ENCODE measurements around the gene PRR18.

Gene PRR18

GRCh38 chr6:166333172-166333995, 25.2 kb upstream of the PRR18 start:
- no peak for DNase-seq (ENCODE audit: low read depth)

GRCh38 chr6:166331503-166332415, 23.6 kb upstream of the PRR18 start:
- DNase-seq (ENCODE audit: low read depth), result no peak

- DNase-seq (ENCODE audit: low read depth), result no peak
Measured at GRCh38 chr6:166330612-166331011, 22.4 kb upstream of the PRR18 start.

- no peak for DNase-seq (ENCODE audit: low read depth)
Measured at GRCh38 chr6:166325383-166326042, 17.3 kb upstream of the PRR18 start.

DNA sequence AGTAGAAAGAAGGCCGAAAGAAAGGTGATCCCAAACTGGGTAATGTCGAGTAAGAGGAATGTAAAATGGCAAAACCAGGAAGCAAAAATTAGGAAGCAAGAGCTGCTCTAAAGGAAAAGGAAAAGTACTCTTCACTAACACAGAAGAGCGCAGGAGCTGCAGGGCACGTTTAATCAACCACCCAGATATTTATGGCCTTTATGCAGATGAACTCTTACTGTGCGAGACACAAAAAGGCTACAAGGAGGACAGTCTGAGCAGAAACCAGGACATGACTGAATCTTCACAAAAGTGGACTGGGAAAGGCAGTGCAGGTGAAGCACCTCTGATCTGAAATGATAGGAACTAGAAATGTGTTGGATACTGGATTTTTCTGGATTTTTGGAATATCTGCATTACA, 15.2 kb upstream of the PRR18 start:
- DNase-seq (ENCODE audit: low read depth), result no peak

DNA sequence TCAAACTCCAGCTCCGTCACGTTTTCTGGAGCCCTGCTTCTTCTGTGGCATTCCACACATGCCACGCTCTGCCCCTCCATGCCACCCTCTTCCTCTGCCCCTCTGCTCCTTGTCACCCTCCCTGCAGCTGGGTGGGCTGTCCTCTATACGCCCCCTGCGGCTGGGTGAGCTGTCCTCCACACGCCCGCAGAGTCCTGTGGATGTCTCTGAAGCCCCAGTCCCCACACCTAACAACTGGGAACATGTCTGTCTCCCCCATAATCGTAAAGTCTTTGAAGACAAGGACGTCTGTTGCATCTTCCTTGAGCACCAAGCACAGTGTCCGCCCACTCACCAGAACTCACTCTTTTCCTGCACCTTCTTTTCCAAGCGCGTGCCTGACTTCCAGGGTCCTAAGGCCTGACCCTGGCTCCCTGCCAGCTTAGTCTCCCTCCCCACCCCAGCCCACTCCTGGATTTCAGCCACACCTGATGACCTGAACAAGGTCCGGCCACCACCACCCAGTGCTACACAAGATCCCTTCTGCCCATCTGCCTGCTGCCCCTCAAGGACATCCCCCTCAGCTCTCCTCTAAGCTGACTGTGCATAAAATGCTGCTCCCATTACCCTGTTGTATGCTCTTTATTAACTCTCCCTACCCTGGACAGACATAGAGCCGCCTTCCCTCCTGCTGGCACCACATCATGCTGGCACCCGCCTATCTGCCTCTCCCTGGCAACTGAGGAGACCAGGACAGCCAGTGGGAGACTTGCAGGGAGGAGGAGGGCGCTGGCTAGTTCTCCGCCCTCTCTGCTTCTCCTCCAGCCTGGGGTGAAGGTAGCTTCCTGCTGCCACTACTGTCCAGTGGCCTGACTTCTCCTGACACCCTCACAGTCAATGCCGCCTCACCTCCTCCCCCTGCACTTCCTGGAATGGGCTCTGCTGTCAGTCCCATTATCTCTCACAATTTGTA, 10.7 kb upstream of the PRR18 start:
- DNase-seq (ENCODE audit: low read depth), result no peak

DNA sequence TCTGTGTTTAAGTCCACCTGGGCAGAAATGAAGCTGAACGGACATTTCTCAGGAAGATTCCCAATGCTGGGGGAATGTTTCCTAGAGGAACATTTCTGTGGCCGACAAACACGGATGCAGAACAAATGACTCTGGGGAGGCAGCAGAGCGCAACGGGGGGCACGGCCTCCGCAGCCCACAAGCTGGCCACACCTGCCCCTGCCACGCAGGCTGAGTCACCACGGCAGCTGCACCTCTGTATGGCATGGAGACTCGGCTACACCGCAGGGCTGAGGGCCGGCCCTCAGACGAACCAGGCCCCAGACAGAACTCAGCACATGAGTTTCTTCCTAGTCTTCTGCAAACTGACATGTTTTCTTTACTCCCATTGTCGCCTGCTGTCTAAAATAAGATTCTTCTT, 10.0 kb upstream of the PRR18 start:
- DNase-seq (ENCODE audit: low read depth), result no peak

DNA sequence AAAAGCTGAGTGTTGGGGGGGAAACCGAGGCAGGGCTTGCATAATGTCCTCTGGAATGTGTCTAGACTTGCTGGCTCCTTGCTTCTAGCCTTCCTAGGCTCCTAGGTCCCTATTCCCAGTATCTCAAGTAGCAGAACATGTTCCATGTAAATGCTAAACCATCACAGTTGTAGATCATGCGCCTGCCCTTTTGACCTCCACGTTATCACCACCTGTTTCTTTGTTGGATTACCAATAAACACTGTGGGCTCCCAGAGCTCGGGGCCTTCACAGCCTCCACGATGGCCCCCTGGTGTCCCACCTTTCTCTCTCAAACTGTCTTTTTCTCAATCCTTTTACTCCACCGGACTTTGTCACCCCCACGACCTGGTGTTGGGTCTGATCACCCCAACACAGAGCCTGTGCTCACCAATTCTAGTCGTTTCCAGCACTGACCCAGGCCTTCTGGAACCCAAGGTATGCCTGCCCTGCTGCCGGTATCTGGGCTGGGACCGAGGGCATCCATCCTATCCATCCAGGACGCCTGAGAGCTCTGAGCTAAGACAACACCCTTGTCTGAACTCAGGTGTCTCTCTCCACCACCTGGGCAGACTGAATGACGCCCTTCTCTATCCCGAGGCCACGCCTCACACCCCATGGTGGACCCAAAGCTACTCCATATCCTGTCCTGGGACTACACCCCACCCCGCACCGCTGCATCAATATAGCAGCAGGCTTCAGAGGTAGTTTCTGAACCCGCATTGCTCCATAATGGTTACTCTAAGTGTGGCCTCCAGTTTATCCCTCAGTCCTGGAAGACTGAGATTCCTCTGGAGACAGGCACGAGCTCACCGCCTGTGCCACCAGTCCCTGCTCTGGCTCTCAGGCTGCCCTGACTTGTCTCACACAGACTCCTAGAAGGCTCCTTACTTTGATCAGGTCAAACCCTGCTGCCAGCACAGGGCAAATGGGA, 9.3 kb upstream of the PRR18 start:
- DNase-seq (ENCODE audit: low read depth), result no peak

DNA sequence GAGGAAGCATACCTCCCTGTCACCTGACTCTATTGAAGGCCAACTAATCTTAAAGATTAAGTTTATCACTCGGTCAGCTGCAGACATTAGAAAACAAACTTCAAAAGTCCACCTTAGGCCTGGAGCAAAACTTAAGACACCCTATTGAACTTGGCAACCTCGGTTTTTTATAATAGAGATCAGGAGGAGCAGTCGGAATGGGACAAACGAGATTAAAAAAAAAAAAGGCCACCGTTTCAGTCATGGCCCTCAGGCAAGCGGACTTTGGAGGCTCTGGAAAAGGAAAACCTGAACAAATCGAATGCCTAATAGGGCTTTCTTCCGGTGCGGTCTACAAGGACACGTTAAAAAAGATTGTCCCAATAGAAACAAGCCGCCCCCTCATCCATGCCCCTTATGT, 7.2 kb upstream of the PRR18 start:
- no peak for DNase-seq (ENCODE audit: low read depth)

- DNase-seq (ENCODE audit: low read depth), result no peak
Measured at GRCh38 chr6:166314454-166314853, 6.3 kb upstream of the PRR18 start.

DNA sequence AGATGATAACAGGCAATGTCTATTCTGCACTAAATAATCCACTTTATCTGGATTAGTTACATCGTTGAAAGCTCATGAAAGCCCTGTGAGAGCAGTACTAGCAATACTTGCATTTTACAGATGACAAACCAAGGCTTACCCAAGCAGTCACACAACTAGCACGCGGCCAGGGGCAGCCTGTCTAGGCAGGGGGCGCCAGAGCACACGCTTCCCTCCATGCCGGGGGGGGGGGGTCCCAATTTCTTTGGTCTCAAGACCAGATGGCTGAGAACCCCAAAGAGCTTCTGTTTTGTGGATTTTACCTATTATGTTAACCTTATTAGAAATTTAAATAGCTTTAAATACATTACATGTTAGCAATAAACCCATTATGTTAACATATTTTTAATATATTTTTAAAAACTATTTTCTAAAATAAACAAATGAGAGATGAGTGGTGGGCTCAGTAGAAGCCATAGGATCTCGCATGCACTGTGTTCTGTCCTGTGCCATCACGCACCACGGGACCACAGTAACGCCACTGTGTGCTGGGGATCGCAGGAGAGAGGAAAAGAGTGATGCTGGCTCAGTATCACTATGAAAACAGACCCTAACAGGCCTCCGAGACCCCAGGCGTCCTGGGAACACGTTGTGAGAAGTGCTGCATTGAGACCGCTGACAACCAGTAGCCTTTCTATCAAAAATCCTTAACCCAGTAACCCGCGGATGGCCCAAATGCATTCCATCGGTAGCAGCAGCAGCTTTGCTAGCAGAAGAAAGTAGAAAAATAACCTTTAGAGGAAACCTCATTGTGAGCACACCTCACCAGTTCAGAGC, 5.3 kb upstream of the PRR18 start:
- no peak for DNase-seq (ENCODE audit: low read depth)

DNA sequence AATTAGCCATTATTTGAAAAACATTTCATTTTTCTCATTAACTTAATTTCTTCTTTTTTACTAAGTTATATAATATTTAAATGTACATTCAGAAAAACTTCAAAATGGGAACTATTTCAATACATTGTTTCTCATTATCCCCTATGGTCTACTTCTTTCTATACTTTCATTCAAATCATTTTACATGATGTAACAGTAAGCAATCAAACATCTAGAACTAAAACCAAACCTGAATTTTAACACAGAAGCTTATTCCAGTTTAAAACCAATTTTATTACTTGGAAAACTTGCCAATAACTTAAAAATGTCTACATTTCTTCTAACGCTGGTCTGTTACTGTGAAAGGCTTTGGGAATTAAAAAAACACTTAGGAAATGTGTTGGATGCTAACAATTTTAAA, 4.6 kb upstream of the PRR18 start:
- no peak for DNase-seq (ENCODE audit: low read depth)

DNA sequence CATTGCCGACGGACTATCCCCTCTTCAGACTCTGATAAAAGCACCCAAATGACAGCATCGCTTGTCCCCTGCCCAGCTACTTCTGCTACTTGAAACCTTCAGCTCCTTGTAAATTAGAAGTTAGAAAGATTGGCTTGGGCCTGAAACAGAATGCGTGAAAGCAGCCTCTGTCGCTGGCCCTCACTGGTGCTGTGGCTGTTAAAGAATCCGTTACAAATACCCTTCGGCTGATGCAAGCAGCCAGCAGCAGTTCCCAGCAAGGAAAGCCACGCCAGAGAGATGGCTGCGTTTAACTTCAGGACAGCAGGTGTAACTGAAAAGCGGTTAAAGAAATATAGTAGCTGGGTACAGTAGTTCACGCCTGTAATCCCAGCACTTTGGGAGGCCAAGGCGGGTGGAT, 2.4 kb upstream of the PRR18 start:
- no peak for DNase-seq (ENCODE audit: low read depth)

DNA sequence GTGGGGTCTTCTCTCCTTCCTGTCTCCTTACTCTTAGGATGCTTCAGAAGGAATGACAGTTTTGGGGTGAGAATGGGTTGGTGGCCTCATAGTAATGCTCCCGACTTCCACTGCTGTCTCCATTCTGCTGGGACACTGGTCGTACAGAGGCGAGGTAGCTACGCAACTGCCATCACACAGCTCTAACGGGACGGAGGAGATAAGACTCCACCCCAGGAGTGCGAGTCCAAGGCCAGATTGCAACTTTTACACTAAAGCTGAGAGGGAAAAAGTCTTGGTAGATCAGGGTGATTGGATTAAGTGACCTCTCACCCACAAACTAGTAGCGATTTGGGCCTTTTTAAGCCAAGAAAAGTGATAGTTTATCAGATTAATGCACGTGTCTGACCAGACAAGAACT, 1.8 kb upstream of the PRR18 start:
- DNase-seq (ENCODE audit: low read depth), result no peak

DNA sequence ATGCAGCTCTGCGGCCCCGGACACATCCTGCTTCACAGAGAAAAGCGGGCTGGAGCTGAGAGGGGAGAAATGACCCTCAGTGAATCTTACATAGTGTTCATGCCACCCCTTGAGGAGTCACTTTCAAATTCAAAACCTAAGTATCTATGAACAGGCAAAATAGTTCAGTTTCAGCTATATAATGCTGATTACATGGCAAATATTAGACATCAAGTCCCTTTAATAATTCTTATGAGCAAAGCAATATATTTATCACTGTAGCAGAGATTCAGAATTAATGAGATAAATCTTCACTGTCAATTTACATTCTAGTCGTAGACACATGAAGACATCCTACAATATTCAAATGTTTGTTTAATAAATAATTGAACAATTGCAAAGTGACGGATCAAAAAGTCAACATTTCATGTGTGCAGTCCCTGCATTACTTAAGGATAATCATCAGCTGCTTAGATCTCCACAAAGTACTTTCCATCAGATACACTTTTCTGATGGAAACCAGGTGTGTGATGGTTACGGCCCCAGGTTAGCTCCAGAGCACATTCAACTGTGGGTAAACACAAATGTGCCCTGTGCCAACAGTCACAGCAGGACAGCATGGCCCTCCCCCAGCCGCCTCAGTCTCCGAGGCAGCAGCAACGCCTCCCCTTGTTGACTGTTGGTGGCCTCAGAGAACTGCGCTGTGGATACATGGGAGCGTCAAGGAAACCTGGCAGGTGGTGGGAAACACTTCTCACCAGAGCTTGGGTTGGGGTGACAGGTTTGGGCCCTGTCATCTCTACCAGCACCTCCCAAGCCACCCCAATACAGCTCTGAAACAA, 787 bp upstream of the PRR18 start:
- no peak for DNase-seq (ENCODE audit: low read depth)

DNA sequence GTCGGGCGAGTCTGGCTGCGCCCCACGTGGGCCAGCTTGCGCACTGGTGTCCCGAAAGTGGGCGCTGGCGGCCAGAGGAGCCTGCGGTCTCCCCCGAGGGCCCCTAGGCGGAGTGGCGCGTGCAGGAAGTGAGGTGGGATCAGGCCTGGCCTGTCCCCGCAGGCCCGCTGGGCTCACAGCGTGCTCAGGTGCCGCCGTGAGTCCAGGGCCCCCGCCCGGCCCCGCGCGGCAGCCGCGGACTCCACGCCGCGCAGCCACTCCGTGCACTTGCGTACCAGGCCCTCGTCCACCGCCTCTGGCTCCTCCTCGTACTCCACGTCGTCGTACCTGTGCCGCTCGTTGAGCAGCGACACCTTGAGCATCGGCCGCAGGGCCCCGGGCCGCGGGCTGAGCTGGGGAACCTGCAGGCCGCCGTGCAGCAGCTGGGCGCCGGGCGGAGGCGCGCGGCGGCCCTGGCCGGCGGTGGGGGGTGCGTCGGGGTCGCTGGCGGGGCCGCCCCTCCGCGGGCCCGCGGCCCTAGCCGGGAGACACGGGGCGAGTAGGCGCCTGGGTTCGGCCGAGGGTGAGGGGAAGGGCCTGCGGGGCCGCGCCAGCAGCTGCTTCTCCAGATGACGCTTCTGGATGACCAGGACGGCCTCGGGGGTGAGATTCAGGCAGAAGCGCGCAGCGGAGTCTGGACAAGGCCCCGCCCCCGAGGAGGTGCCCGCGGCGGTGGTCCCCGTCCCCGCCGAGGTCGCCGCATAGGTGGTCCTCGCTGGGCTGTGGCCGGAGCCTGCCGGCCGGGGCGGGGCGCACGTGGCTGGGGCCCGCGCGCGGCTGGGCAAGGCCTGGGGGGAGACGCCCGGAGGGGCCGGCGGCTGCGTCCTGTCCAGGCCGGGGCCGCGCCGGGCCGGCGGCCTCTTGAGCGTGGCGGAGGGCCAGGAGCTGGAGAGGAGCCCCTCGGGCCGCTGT, 835 bp downstream of the PRR18 start:
- no peak for DNase-seq (ENCODE audit: low read depth)

DNA sequence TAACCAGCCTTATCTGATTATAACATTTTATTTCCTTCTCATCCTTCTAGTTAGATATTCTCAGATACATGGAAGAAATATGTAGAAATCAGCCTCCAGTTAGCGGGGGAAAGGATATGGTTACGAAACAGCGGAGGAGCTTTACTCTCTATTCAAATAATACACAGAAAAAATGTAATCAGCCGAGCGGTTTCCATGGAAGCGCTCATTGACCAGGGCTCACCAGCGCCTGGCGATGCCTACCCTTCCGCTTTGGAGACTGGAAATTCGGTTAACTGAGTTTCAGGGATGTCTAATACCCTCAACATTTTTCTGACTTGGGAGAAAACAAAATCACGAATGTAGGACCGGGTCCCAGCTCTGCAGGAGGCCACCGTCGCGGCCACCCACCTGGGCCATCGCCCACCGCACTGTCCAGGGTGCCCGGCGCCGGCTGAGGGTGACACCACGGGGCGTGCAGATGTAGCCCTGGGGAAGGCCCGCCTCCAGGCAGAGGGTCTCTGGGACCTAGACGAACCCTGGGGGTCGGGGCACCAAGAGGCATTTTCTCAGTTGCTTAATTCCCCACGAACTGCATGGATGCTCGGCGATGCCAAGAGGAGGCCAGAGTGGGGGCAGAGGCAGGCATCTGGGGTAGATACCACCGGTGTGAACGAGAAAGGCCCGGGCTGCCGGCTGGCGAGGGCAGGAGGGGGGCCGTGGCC, 1.7 kb downstream of the PRR18 start:
- DNase-seq (ENCODE audit: low read depth), result no peak

Data from stimulated activated CD8-positive, alpha-beta memory T cell treated with anti-CD3 and anti-CD28 coated beads, Interleukin-7, amount 100 ng/mL, for 24 hours (primary cell).